GM08714 (cell line): ENCODE measurements around the gene ELAPOR2.
"Not testable (repeated sequence)": the region's sequence is repeated elsewhere in the genome, so short reads cannot be mapped to it uniquely, and the experiment has no call there.

Source experiments
- H3K4me3 ChIP-seq: fragments of 200-500 bp; sonication (Bioruptor generic); 2 replicates; pipeline ENCODE4 v1.5.1; 2014; ENCODE audit warnings: mild to moderate bottlenecking, low read length, inconsistent platforms
- ZNF274 ChIP-seq: IDR thresholded peaks from 2 replicates; pipeline ENCODE4 v1.6.1; 2012; ENCODE audit warnings: mild to moderate bottlenecking, low read depth, low read length

ELAPOR2 gene

GRCh38 chr7:87060288-87060537 is 759 bp upstream of the ELAPOR2 start:
- peak overlapping the region; percentile 94; the same call in 1 of the 2 replicates for H3K4me3 ChIP-seq
- no peak for TF ChIP-seq ZNF274

DNA sequence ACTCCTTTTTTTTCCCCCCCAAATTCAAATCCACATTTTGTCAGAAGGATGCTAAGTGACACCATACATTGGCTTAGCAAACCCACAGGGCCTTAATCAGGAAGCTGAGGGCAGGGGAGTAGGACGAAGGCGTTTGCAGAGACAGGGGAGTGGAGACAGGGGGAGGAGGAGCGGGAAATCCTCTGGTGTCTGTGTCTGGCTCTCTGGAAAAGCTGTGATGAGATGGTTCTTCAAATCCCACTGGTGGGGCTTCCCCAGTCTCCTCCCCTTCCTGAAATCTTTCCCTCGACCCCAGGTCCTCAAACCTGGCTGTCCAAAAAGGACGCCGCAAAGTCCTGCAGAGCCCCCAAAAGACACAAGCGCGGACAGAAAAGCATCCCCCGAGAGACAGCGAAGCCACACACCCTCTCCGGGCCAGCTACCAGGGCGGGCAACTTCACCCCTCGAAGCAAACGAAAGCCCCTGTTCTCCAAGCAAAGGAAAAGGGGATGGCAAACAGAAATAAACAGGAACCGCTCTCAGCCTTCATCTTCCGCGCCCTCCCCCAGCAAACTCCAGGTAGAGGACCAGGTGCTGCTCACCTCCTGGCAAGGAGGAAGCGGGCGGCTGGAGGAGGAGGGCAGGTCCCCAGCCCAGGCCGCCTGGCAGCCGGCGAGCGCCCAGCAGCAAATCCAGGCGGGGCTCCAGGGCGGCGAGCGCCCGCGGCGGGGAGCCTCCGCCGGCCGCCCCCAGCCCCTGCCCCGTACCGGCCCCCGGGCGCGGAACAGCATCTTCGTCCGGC is 520 bp downstream of the ELAPOR2 start:
- TF ChIP-seq ZNF274, result no peak
- peak overlapping the region; percentile 60; the same call in 1 of the 2 replicates for H3K4me3 ChIP-seq

- TF ChIP-seq ZNF274, result no peak
Measured at GRCh38 chr7:87057210-87057609, 2.2 kb downstream of the ELAPOR2 start.

GRCh38 chr7:87056346-87056745 is 3.1 kb downstream of the ELAPOR2 start:
- TF ChIP-seq ZNF274, result no peak
- H3K4me3 ChIP-seq, result no peak overlapping the region

More at GRCh38 chr7:87057210-87057609, 2.2 kb downstream of the ELAPOR2 start:
- H3K4me3 ChIP-seq, result no peak overlapping the region

DNA sequence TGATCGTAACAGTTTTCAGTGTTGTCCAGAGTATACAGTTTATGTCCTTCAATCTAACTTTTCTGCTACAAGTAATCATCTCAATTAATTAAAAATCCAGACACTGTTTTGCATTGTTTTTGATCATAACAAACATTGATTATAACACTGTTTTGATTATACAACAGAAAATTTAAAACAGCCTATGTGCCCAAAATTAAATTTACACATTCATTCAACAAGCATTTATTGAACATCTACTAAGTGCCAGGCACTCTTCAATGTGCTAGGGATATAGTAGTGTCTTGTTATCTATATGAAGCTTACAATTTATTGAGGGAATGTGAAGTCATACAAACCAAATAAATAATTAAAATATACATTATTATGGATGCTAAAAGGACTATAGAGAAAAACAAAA is 10.6 kb downstream of the ELAPOR2 start:
- H3K4me3 ChIP-seq, result no peak overlapping the region
- TF ChIP-seq ZNF274, result no peak

DNA sequence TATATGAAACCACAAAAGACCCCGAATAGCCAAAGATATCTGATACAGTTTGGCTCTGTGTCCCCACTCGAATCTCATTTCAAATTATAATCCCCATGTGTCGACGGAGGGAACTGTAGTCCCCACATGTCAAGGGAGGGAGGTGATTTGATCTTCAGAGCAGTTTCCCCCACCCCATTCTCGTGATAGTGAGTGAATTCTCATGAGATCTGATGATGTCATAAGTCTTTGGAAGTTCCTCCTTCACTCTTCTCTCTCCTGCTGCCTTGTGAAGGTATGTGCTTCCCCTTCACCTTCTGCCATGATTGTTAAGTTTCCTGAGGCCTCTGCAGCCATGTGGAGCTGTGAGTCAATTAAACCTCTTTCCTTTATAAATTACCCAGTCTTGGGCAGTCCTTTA is 13.0 kb downstream of the ELAPOR2 start:
- TF ChIP-seq ZNF274, result no peak
- H3K4me3 ChIP-seq, result no peak overlapping the region

- not testable (repeated sequence) for H3K4me3 ChIP-seq
Measured at GRCh38 chr7:87044713-87045112, 14.7 kb downstream of the ELAPOR2 start.

- H3K4me3 ChIP-seq, result not testable (repeated sequence)
Measured at GRCh38 chr7:87041586-87041985, 17.9 kb downstream of the ELAPOR2 start.

DNA sequence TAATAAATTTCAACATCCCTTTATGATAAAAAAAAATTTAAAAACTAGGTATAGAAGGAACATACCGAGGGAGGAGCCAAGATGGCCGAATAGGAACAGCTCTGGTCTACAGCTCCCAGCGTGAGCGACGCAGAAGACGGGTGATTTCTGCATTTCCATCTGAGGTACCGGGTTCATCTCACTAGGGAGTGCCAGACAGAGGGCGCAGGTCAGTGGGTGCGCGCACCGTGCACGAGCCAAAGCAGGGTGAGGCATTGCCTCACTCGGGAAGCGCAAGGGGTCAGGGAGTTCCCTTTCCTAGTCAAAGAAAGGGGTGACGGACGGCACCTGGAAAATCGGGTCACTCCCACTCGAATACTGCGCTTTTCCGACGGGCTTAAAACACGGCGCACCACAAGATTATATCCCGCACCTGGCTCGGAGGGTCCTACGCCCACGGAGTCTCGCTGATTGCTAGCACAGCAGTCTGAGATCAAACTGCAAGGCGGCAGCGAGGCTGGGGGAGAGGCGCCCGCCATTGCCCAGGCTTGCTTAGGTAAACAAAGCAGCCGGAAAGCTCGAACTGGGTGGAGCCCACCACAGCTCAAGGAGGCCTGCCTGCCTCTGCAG is 19.7 kb downstream of the ELAPOR2 start:
- peak overlapping the region; percentile 19 for H3K4me3 ChIP-seq

DNA sequence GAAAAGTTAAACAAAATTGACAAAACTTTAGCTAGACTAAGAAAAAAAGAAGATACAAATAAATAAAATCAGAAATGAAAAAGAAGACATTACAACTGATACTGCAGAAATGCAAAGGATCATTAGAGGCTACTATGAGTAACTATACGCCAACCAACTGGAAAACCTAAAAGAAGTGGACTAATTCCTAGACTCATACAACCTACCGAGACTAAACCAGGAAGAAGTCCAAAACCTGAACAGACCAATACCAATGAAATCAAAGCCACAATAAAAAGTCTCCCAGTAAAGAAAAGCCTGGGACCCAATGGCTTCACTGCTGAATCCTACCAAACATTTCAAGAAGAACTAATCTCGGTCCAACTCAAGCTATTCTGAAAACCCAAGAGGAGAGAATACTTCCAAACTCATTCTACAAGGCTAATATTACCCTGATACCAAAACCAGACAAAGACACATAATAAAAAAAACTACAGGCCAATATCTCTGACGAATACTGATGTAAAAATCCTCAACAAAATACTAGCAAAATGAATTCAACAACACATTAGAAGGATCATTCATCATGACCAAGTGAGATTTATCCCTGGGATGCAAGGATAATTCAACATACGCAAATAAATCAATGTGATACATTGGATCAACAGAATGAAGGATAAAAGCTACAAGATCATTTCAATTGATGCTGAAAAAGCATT is 20.3 kb downstream of the ELAPOR2 start:
- H3K4me3 ChIP-seq, result peak overlapping the region; percentile 19

DNA sequence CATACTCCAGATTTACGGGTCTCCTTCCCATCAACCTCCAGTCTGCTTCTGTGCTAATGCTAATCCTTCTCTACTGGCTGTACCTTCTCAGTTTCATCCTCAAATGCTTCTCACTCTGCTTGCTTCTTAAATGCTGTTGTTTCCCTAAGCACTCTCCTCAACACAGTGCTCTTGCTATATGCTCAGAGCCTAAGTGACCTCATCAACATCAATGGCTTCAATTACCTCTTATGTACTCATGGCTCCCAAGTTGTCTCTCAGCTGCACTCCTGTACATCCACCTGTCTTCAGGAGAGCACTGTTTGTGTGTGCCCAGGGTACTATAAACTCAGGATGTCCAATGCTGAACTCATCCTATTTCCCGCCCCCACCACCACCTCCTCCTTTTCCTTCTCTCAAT is 22.5 kb downstream of the ELAPOR2 start:
- H3K4me3 ChIP-seq, result no peak overlapping the region
- TF ChIP-seq ZNF274, result no peak

More for the DNA sequence above, 20.3 kb downstream of the ELAPOR2 start:
- no peak for TF ChIP-seq ZNF274

DNA sequence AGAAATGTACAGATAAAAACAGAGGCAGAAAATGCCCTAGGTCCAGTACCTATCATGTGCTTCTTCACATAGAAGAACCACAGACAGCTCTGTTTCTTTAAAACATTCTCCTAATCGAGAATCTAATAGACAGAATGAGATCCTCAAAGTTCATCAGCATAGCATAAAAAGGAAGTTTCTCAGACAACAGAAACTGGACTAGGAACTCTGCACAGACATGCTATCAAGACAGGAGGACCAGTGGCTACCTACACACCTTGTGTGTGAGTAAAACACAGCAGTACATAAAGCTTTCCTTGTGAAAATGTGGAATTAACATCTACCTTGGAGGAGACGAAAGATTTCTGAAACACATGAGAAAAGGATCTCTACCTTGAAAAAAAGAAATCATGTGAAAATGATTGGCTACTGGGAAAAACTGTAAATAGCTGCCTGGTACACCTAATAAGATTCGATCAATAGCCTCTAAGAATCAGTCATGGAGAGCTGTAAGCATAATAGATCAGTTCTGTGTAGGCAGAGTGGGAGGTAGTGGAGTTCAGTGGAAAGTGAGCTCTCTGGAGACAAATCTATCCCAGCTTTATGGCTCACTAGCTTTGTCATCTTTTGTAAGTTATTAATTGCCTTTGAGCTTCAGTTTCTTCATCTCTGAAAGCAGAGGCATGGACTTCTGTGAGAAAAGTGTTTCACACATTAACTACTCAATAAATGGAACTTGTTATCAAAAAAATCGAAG is 26.7 kb downstream of the ELAPOR2 start:
- TF ChIP-seq ZNF274, result no peak
- H3K4me3 ChIP-seq, result no peak overlapping the region

DNA sequence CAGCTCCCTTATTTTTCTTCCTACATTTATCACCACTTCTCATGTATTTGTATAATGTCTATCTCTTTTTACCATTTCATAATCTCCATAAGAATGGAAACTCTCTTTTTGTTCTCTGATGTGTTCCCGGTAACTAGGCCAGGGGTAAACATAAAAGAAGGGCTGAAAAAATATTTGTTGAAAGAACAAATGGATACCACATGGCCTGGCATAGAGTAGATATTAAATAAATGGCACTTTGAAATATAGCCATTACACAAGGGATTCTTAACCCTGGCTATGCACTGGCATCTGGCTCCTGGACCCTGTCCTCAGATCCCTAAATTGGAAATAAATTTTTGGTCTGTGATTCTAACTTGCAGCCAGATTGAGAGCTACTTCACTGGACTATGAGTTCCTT is 30.4 kb downstream of the ELAPOR2 start:
- TF ChIP-seq ZNF274, result no peak
- no peak overlapping the region for H3K4me3 ChIP-seq

DNA sequence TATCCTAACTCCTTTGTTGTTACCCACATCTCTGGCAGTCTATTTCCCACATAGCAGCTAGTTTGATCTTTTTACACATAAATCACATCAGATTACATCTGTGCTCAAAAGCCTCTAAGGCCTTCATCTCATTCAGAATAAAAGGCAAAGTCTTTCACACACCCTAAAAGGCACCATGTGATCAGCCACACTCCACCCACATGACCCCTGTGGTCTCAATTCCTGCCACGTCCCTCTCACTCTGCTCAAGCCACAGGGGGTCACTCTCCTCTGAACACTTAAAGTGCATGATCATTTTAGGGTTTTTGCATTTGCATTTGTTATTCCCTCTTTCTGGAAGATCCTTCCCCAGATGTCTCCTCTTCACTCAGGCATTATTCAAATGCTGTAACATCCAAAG is 30.8 kb downstream of the ELAPOR2 start:
- H3K4me3 ChIP-seq, result no peak overlapping the region
- TF ChIP-seq ZNF274, result no peak

DNA sequence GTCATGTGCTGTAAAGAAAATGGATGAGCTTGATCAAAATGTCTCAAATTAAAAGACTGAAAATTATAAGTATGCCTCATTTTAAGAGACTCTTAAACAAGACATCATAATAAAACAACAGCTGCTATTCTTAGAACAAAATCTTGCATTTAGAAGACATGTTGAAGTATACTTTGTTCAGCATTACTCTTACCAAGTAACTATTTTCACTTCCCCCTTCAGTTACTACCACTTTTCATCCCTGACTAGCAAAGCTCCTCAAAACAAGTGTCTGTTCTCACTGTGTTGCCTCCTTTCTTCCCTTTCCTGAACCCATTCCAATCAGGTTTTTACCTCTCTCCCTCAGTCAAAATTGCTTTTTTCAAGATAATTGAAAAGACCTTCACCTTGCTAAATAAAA is 31.6 kb downstream of the ELAPOR2 start:
- H3K4me3 ChIP-seq, result no peak overlapping the region

More for the DNA sequence above, 31.6 kb downstream of the ELAPOR2 start:
- no peak for TF ChIP-seq ZNF274
